ENCODE measurements around the gene ROR1.
"Not testable (repeated sequence)": the region's sequence is repeated elsewhere in the genome, so short reads cannot be mapped to it uniquely, and the experiment has no call there.

Gene ROR1

DNA sequence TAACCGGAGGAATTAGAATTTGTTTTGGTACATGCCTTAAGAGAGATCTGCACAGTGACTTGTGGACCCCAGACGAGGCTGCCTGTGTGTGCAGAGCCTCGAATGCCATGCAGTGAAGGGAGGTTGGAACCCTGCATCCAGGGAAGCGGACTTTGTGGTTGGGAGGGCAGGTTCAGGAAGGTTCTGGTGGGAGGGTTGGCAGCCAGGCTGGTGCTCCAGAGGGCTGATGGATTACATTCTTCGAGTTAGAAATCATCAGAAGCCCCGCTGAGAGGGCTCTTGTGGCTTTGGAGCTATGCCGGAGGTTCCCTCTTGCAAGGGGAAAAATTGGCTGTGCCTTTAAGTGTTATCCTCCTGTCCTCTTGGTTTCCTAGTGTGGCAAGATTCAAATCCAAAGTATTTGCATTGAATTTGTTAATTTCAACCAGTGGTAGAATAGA lies 21.1 kb downstream of the ROR1 start:
- no peaks in the 10 kb centered on the region for H3K4me1 Mint-ChIP-seq
- ATAC-seq: no peak
- no peak overlapping the region for H3K27ac Mint-ChIP-seq
- no peaks in the 10 kb centered on the region for H3K9me3 Mint-ChIP-seq
- H3K4me3 Mint-ChIP-seq: no peak overlapping the region
- peaks cover 4% of the 10 kb centered on the region for H3K27me3 Mint-ChIP-seq
- H3K36me3 Mint-ChIP-seq (ENCODE audit: low read depth): no peaks in the 10 kb centered on the region
- no peak for DNase-seq

DNA sequence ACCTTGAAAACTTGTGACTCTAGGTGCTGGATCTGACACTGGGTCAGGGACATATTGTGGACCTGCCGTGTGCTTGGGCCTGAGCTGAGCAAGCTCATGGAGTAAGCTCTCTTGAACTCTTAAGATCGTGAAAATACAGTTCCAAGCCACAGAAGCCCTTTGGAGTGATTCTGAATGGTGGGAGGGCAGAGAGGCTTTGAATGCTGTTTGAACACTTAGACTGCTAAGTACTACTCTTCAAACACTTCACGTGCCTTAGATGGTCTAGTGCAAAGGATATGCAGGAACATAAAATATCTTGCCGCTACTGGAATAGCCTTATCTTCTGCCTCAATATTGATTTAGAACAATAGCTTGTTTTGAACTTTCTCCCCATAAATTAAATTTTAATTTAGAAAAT lies 21.6 kb downstream of the ROR1 start:
- peaks cover 4% of the 10 kb centered on the region for H3K27me3 Mint-ChIP-seq
- H3K4me3 Mint-ChIP-seq: no peak overlapping the region
- H3K27ac Mint-ChIP-seq: no peak overlapping the region

DNA sequence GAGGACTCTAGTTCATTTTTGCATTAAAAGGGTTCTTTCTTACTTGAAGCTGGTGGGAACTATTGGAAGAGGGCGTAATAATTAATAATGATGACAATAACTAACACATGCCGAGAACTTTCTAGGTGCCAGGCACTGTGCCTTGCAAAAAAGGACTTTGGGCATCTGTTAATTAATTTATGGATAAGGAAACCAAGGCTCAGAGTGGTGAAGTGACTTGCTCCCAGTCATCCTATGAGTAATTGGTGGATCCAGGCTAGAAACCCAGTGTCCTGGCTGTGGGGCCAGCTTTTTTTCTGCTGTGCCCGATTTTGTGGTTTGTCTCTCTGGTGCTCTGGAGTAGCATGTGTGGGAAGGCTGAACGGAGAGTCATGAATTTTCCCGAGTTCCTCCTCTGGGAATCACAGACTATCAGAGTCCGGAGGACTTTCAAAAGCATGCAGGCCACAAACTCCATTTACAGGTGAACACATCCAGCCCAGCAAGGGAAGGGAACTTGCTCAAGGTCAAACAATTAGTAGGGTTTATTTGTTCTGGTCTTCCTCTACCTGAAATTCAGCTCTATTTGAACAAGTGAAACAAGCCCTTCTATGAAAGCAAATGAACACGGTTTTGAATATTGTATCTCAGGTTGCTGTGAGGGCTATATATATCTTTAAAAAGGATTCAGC lies 23.4 kb downstream of the ROR1 start:
- Mint-ChIP-seq H3K9me3 (no peaks in the 10 kb centered on the region), H3K27me3 (peaks cover 2% of the 10 kb centered on the region), H3K27ac (no peak overlapping the region), H3K36me3 (ENCODE audit: low read depth) (no peaks in the 10 kb centered on the region), H3K4me3 (no peak overlapping the region), H3K4me1 (no peaks in the 10 kb centered on the region)
- no peak for DNase-seq
- no peak for ATAC-seq

More for the DNA sequence above, 21.6 kb downstream of the ROR1 start:
- Mint-ChIP-seq H3K9me3 (no peaks in the 10 kb centered on the region), H3K4me1 (no peaks in the 10 kb centered on the region), H3K36me3 (ENCODE audit: low read depth) (no peaks in the 10 kb centered on the region)
- DNase-seq: no peak
- ATAC-seq: no peak

DNA sequence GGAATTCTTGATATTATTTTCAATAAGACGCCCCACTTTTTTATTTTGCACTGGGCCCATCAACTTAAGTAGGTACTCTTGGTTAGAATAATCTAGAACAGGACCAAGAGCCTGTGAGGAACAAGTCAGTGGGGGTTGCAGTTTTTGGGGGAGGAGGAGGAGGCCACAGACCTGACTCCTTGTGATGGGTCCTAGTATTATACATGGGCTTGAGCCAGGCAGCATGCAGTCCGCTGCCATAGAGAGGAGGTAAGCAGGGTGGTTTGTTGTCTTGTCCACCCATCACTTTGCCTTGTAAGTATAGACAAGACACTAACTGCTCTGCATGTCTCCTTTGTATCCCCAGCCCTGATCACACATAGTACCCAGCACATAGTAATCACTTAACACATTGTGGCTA lies 24.5 kb downstream of the ROR1 start:
- ATAC-seq (no peak), DNase-seq (no peak)
- peaks cover 2% of the 10 kb centered on the region for H3K27me3 Mint-ChIP-seq
- H3K9me3 Mint-ChIP-seq: no peaks in the 10 kb centered on the region
- no peaks in the 10 kb centered on the region for H3K4me1 Mint-ChIP-seq
- no peak overlapping the region for H3K4me3 Mint-ChIP-seq
- H3K36me3 Mint-ChIP-seq (ENCODE audit: low read depth): no peaks in the 10 kb centered on the region
- H3K27ac Mint-ChIP-seq: no peak overlapping the region

DNA sequence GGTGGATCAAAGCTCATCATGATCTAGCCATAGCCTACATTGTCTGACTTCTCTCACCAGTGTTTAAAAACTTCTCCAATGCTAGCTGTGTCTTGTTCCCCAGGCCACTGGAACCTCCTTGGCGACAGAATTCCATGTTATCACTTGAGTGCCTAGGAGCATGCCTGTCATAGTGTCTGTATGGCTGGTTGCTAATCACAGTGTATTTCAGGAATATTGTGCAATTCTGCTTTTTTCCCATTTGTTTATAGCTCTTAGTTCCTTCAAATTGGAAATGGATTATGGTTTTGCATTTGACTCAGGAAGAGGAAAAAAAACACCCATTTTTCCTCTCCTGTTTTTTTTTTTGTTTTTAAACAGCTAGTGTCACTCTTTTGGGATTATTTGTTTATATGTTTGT lies 25.5 kb downstream of the ROR1 start:
- DNase-seq (no peak), ATAC-seq (no peak)
- H3K4me3 Mint-ChIP-seq: no peak overlapping the region
- no peaks in the 10 kb centered on the region for H3K4me1 Mint-ChIP-seq
- H3K27ac Mint-ChIP-seq: no peak overlapping the region
- H3K27me3 Mint-ChIP-seq: peaks cover 2% of the 10 kb centered on the region
- no peaks in the 10 kb centered on the region for H3K36me3 Mint-ChIP-seq (ENCODE audit: low read depth)
- no peaks in the 10 kb centered on the region for H3K9me3 Mint-ChIP-seq

DNA sequence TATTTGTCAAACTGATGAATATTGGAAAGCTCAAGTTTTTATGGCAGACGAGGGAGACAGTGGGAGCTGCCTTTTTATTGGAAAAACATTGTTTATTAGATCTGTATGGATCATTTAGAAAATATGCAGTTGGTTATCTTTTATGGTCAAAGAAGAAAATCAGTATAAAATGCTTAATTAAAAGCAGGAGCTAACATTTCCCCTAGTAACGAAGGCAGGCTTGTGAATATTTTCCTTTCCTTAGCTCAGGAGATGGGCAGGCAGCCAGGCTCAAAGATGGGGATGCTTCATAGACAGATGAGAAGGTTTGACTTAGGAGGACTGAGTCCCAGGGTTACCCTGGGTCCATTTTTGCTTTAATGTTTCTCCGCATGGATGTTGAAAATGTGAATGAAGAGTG lies 26.0 kb downstream of the ROR1 start:
- DNase-seq (no peak), ATAC-seq (no peak)
- Mint-ChIP-seq H3K27ac (no peak overlapping the region), H3K4me3 (no peak overlapping the region), H3K9me3 (no peaks in the 10 kb centered on the region), H3K36me3 (ENCODE audit: low read depth) (no peaks in the 10 kb centered on the region), H3K4me1 (no peaks in the 10 kb centered on the region), H3K27me3 (peaks cover 2% of the 10 kb centered on the region)

DNA sequence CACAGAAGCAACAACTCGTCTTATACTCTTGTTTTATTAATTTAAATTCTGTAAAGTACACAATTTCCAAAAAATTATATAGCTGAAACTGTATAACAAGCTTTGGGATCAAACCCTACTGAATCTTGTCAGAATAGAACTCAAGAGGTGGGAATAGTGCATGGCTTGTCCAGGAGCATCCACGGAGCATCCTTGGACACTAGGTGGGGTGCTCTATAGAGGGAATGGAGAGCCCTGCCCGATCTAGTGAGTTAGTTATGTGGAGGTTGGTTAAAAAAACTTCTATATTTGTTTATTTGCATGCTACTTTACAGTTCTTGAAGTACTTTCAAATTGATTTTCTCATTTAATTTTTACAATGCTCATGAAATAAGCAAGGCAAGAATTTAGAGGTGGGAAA lies 28.3 kb downstream of the ROR1 start:
- Mint-ChIP-seq H3K4me3 (no peak overlapping the region), H3K36me3 (ENCODE audit: low read depth) (no peaks in the 10 kb centered on the region), H3K9me3 (no peaks in the 10 kb centered on the region), H3K4me1 (no peaks in the 10 kb centered on the region), H3K27ac (no peak overlapping the region), H3K27me3 (peaks cover 2% of the 10 kb centered on the region)
- ATAC-seq (no peak), DNase-seq (no peak)

DNA sequence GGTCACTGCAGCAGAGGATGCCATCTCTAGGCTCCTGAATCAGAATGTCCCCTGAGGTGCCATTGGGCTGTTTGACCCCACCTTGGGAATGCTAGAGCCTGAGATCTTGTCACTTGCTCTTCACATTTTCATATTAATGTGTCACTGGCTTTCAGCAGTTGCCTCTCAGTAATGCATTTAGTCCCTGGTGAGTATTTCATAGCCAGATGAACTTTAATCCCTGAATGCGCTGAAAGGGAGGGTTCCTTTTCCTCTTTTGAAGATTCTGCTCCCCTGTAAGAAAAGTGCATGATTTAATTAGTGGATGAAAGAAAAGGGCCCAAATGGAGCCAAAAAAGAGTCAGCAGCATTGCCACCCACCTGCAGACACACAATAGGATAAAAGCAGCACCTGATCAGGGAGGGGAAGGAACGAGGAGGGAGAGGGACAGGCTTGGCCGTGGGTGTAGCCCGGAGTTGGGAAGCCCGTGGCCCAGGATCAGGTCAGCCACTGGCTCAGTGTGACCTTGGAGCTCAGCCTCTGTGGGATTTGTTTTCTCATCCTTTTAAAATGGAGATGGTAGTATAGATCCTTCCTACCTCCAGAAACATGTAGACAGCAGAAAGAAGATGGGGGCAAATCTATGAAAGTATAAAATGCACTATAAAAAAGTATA lies 31.1 kb downstream of the ROR1 start:
- no peak overlapping the region for H3K4me3 Mint-ChIP-seq
- H3K36me3 Mint-ChIP-seq (ENCODE audit: low read depth): no peaks in the 10 kb centered on the region
- DNase-seq: no peak
- no peaks in the 10 kb centered on the region for H3K4me1 Mint-ChIP-seq
- no peak for ATAC-seq
- H3K27me3 Mint-ChIP-seq: peaks cover 2% of the 10 kb centered on the region
- H3K9me3 Mint-ChIP-seq: peaks cover 3% of the 10 kb centered on the region
- H3K27ac Mint-ChIP-seq: no peak overlapping the region

DNA sequence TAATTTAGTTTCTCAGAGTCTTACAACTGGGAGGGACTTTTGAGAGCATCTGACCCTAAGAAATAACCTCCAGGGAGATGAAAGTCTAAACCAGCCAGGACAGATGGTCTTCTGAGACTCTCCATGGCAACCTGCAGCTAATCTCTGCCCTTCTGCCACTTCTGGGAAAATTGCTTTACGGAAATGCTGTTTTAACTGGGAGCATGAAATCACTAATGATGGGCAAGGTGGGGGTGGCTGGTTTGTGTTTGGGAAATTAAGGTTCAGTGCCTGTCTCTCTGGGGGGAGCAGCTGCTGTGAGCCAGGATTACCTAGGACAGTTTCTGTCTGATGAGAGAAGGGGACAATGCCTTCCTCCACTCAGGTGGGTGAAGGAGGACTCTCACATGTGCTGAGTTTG lies 33.2 kb downstream of the ROR1 start:
- DNase-seq: no peak
- no peak overlapping the region for H3K27ac Mint-ChIP-seq
- H3K27me3 Mint-ChIP-seq: peaks cover 6% of the 10 kb centered on the region
- H3K36me3 Mint-ChIP-seq (ENCODE audit: low read depth): no peaks in the 10 kb centered on the region
- no peak for ATAC-seq
- H3K9me3 Mint-ChIP-seq: peaks cover 3% of the 10 kb centered on the region
- no peak overlapping the region for H3K4me3 Mint-ChIP-seq
- no peaks in the 10 kb centered on the region for H3K4me1 Mint-ChIP-seq

DNA sequence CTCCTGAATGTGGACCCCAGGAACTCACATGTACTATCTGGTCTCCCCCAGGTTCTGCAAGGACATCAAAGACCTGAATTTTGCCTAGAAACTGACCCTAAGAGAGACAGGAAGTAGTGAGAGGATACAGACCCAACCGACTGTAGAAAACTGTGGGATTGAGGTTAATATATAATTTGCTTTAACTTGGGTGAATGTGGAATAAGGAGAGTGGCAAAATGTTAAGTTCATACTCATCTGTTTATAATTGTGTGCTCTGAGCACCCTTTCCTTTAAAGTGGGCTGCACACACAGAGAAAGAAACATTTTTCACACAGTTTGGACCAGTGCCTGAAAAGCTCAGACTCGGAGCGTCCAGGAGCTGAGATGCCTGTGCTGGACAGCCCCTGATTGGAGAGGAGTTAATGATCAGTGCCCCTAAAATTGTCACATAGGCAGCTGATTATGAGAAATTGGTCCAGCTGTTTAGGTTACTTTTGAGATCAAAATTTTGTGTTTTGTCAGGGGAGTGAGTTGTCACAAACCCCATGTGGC lies 37.2 kb downstream of the ROR1 start:
- DNase-seq (no peak), ATAC-seq (no peak)
- Mint-ChIP-seq H3K36me3 (ENCODE audit: low read depth) (no peaks in the 10 kb centered on the region), H3K27me3 (peaks cover 6% of the 10 kb centered on the region), H3K9me3 (peaks cover 3% of the 10 kb centered on the region), H3K27ac (no peak overlapping the region), H3K4me3 (no peak overlapping the region), H3K4me1 (no peaks in the 10 kb centered on the region)

DNA sequence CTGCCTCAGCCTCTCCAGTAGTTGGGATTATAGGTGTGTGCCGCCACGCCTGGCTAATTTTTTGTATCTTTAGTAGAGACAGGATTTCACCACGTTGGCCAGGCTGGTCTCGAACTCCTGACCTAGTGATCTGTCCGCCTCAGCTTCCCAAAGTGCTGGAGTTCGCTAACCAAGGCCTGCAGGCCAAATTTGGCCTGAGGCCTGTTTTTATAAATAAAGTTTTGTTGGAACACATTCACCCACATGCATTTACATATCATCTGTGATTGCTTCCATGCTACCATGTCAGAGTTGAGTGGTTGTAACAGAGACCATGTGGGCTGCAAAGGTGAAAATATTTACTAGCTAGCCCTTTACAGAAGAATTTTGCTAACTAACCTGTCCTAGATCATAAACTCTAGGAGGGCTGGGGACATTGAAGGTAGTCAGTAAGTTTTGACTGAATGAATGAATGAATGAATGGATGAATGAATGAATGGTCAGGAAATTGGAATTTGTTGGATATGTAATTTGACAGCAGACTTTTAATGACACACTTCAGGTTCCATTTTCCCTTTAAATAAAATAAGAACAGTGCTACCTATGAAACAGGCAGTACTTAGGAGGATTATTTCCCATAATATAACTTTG lies 38.4 kb downstream of the ROR1 start:
- Mint-ChIP-seq H3K4me3 (no peak overlapping the region), H3K27ac (no peak overlapping the region), H3K9me3 (peaks cover 3% of the 10 kb centered on the region), H3K27me3 (peaks cover 6% of the 10 kb centered on the region), H3K4me1 (no peaks in the 10 kb centered on the region), H3K36me3 (ENCODE audit: low read depth) (no peaks in the 10 kb centered on the region)
- no peak for ATAC-seq
- DNase-seq: no peak

DNA sequence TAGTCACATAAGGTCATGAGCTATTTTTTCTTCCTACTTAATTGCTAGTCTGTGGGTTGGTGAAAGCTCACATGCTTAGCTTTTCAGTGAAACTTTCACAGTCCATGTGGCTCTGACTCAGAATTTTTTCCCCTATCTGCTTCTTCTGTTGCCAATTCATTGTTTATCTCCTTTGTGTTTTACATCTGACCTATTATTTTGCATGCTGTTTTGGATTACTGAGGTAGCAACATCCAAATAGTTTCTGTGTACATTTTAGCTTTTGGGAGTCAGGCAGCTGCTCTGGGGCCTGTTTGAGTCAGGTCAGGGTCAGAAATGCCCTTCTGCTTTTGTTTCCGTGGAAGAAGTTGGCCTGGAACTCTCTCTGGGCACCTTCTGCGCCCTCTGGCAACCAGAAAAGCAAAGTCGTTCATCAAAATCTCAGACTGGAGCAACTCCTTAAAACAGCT lies 40.0 kb downstream of the ROR1 start:
- H3K4me1 Mint-ChIP-seq: no peaks in the 10 kb centered on the region

DNA sequence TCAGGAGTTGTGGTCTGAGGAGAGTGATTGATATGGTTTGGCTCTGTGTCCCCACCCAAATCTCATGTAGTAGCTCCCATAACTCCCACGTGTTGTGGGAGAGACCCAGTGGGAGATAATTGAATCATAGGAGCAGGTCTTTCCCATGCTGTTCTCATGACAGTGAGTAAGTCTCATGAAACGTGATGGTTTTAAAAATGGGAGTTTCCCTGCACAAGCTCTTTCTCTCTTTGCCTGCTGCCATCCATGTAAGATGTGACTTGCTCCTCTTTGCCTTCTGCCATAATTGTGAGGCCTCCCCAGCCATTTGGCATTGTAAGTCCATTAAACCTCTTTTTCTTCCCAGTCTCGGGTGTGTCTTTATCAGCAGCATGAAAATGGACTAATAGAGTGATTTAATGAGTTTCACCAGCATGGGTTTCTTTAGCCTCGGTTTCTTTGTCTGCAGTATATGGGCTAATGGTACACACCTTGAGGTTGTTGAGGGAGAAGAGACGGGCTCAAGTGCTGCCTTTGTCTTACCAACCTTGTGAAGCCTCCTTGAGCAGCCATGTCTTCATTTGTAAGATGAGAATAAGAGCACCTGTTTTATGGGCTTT lies 42.5 kb downstream of the ROR1 start:
- not testable (repeated sequence) for H3K4me1 Mint-ChIP-seq; H3K27ac Mint-ChIP-seq; H3K9me3 Mint-ChIP-seq; H3K36me3 Mint-ChIP-seq (ENCODE audit: low read depth); DNase-seq; H3K27me3 Mint-ChIP-seq; H3K4me3 Mint-ChIP-seq; ATAC-seq

More for the DNA sequence above, 40.0 kb downstream of the ROR1 start:
- ATAC-seq (no peak), DNase-seq (no peak)
- Mint-ChIP-seq H3K9me3 (no peaks in the 10 kb centered on the region), H3K36me3 (ENCODE audit: low read depth) (no peaks in the 10 kb centered on the region), H3K27me3 (peaks cover 7% of the 10 kb centered on the region), H3K27ac (no peak overlapping the region), H3K4me3 (no peak overlapping the region)

DNA sequence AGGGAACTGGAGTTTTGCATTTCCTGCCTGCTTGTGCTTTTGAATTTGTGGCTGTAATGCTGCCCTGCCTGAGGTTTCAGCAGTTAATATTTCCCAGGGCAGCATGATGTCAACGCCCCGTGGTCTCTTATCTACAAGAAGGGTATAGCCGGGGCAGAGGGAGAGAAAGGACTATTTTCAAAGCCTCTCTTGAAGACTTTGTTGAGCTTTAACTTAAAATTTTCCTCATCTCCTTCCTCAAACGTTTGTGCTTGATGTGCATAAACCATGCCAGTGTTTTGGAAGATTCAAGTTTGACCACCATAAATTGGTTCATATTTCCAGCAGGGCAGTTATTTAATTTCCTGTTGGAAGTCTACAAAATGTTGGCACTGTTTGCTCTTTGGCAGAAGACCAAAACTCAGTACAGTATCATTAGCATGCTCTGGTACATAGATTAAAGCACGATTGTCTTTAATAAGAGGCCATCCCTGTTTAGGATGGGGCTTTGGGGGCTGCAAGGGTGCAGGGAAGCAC lies 43.4 kb downstream of the ROR1 start:
- H3K4me3 Mint-ChIP-seq: no peak overlapping the region
- no peak overlapping the region for H3K27ac Mint-ChIP-seq
- H3K27me3 Mint-ChIP-seq: peaks cover 3% of the 10 kb centered on the region
- ATAC-seq: no peak
- no peaks in the 10 kb centered on the region for H3K9me3 Mint-ChIP-seq
- H3K4me1 Mint-ChIP-seq: no peaks in the 10 kb centered on the region
- DNase-seq: no peak
- no peaks in the 10 kb centered on the region for H3K36me3 Mint-ChIP-seq (ENCODE audit: low read depth)
